ENCODE results near the gene ME1. TPM values are rescaled to one million over a fixed set of nuclear protein-coding genes. Genes with fewer than 3 reads are reported as not detected.
A peak's percentile ranks its signal among the peaks of the same experiment; 100 is the strongest.

The ME1 gene
- total and polyA plus RNA-seq, 9 of the 15 experiments (the other 6 are each of a cell fraction or from before 2014, with no cell fraction given): 3.2 to 10.4 (median 5.5) TPM

DNA sequence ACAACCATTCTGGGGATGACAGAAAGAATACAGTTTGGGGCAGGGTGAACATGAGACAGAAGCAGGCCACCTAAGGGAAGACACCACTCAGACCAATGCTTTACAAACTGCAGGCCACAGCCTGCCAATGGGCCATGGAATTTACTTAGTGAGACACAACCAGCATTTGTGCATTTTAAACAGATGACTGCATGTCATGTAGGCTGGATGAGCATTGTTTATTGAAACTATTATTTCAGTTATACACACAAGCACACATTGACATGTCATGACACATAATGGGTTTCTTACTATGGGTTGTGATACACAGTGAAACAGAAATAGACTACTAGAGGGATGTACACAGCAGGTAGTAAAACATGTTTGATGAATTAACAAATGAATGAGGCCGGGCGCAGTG, 245.8 kb downstream of the ME1 start:
- intact Hi-C loops (cut with micrococcal nuclease): no loop called here
- Histone ChIP-seq H3K4me3 (no peak overlapping the region), H3K27me3 (ENCODE audit: control insufficient read depth in 2 of 2, insufficient read depth in 2 of 2, low read length in 2 of 2) (no peaks in the 10 kb centered on the region), H3K36me3 (ENCODE audit: control insufficient read depth, insufficient read depth, low read length) (peaks cover 85% of the 10 kb centered on the region), H3K79me2 (ENCODE audit: control insufficient read depth, insufficient read depth, low read length) (peaks cover 13% of the 10 kb centered on the region; the same call in 2 of the 3 replicates), H3K9ac (ENCODE audit: insufficient read depth in 1 of 2, low read depth in 2 of 2, low read length in 2 of 2) (no peak overlapping the region), H3K9me3 (replicated peaks; ENCODE audit: control insufficient read depth, insufficient read depth, low read depth, low read length) (no peaks in the 10 kb centered on the region), H3K27ac (ENCODE audit: extremely low read depth, low read depth, low read length) (no peak overlapping the region), H3K9me1 (ENCODE audit: control insufficient read depth, insufficient read depth, low read length) (no peaks in the 10 kb centered on the region), H4K20me1 (replicated peaks; ENCODE audit: control insufficient read depth, insufficient read depth, low read length) (no peaks in the 10 kb centered on the region), H3K4me2 (ENCODE audit: insufficient read depth, low read length) (no peak overlapping the region), H3K4me1 (replicated peaks in 1 of 2; ENCODE audit: control insufficient read depth in 2 of 2, insufficient read depth in 2 of 2, low read length in 2 of 2) (no peaks in the 10 kb centered on the region; a peak in 1 of 5 replicates), H2AFZ (ENCODE audit: low read depth, low read length) (no peak overlapping the region)
- ChIA-PET POLR2A (interaction anchor here (0.8 to 2.7 kb wide), 4 partner anchors 11 to 25 kb away, joined by 3 to 8 read pairs (median 4); no protein-coding TSS in a partner anchor), CTCF (ENCODE audit: low intra/inter-chr PET ratio) (no interaction called here)
- BruUV-seq (replicated peaks): no TSS peak
- no peak for ATAC-seq
- in situ Hi-C loops (cut with MboI): loop anchor here (25.0 kb wide), 1 partner anchor 948 kb away; the partner anchor contains the start of gene IBTK
- TF ChIP-seq POLR2H (tag; IDR thresholded peaks at IDR 0.05; ENCODE audit: low read depth): no peak
- DNase-seq (ENCODE audit: extremely low read depth in 1 of 4, low spot score in 3 of 4): no peak
- FAIRE-seq: no peak
- 100% methylated on average over 2 of the region's 2 CpGs for WGBS (ENCODE audit: insufficient coverage, low coverage, missing lambda C conversion rate)

DNA sequence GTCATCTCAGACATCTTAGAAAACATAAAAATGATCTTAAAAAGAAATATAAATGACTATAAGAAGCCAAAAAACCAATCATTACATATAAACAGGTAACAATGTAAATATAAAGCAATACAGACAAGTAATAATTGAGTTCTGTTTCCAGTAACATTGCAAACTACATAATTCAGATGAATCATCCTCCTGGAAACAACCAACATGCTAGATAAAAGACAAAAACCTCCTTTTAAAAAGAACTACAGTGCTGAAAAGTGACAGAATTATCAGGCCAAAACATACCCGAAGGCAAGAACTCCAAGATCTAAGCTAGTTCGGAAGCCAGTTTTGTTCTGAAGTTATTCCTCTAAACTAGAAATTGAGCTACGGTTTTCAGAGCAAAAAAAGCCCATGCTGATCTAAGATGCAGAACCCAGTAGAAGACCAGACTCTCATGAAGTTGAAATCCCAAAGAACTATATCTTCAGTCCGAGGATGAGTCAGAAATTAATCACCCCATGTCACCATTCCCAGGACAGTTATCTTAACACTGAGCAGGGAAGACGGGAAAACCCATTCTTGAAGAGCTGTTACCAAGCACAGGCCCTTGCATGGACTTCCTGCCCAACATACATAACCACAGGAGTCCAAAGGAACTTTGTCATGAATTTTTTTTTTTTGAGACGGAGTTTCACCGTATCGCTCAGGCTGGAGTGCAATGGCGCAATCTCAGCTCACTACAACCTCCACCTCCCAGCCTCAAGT, 247.6 kb downstream of the ME1 start:
- CTCF ChIA-PET (ENCODE audit: low intra/inter-chr PET ratio): no interaction called here
- FAIRE-seq: no peak
- Histone ChIP-seq H3K9ac (ENCODE audit: insufficient read depth in 1 of 2, low read depth in 2 of 2, low read length in 2 of 2) (no peak overlapping the region), H3K9me3 (replicated peaks; ENCODE audit: control insufficient read depth, insufficient read depth, low read depth, low read length) (no peaks in the 10 kb centered on the region), H3K36me3 (ENCODE audit: control insufficient read depth, insufficient read depth, low read length) (peaks cover 80% of the 10 kb centered on the region), H3K27me3 (ENCODE audit: control insufficient read depth in 2 of 2, insufficient read depth in 2 of 2, low read length in 2 of 2) (no peaks in the 10 kb centered on the region), H3K4me1 (replicated peaks in 1 of 2; ENCODE audit: control insufficient read depth in 2 of 2, insufficient read depth in 2 of 2, low read length in 2 of 2) (no peaks in the 10 kb centered on the region; a peak in 1 of 5 replicates), H4K20me1 (replicated peaks; ENCODE audit: control insufficient read depth, insufficient read depth, low read length) (no peaks in the 10 kb centered on the region), H3K4me3 (no peak overlapping the region), H3K27ac (ENCODE audit: extremely low read depth, low read depth, low read length) (no peak overlapping the region), H3K4me2 (ENCODE audit: insufficient read depth, low read length) (no peak overlapping the region; the same call in 1 of the 2 replicates), H2AFZ (ENCODE audit: low read depth, low read length) (no peak overlapping the region), H3K9me1 (ENCODE audit: control insufficient read depth, insufficient read depth, low read length) (no peaks in the 10 kb centered on the region), H3K79me2 (ENCODE audit: control insufficient read depth, insufficient read depth, low read length) (no peaks in the 10 kb centered on the region)
- POLR2A ChIA-PET: interaction anchor here (0.9 to 2.7 kb wide), 7 partner anchors 9 to 18 kb away, joined by 3 to 8 read pairs (median 4); partner anchors contain the start of genes PGM3 and RWDD2A
- BruUV-seq (replicated peaks): no TSS peak
- in situ Hi-C loops (cut with MboI): loop anchor here (25.0 kb wide), 1 partner anchor 946 kb away; the partner anchor contains the start of gene IBTK
- ATAC-seq: peak; percentile 25; the same call in 1 of the 3 replicates
- no peak for DNase-seq (ENCODE audit: extremely low read depth in 1 of 4, low spot score in 3 of 4)
- intact Hi-C loops (cut with micrococcal nuclease): no loop called here
- WGBS (ENCODE audit: insufficient coverage, low coverage, missing lambda C conversion rate): 58% methylated on average over 9 of the region's 9 CpGs
- TF ChIP-seq FOSL1 (tag; conservative IDR thresholded peaks at IDR 0.05): peak; percentile 92
- TF ChIP-seq NR2C2 (CRISPR knock-in tag; IDR thresholded peaks at IDR 0.05): no peak
- TF ChIP-seq NR2C2 (tag; IDR thresholded peaks at IDR 0.05): no peak
- TF ChIP-seq MECOM (CRISPR knock-in tag; IDR thresholded peaks at IDR 0.05): peak; percentile 59; the same call in 1 of the 2 replicates
- TF ChIP-seq, protein P1, sequence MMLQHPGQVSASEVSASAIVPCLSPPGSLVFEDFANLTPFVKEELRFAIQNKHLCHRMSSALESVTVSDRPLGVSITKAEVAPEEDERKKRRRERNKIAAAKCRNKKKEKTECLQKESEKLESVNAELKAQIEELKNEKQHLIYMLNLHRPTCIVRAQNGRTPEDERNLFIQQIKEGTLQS (IDR thresholded peaks at IDR 0.05): peak; percentile 64
- TF ChIP-seq, protein P1 (CRISPR knock-in tag; conservative IDR thresholded peaks at IDR 0.05): no peak
- TF ChIP-seq, protein P2, sequence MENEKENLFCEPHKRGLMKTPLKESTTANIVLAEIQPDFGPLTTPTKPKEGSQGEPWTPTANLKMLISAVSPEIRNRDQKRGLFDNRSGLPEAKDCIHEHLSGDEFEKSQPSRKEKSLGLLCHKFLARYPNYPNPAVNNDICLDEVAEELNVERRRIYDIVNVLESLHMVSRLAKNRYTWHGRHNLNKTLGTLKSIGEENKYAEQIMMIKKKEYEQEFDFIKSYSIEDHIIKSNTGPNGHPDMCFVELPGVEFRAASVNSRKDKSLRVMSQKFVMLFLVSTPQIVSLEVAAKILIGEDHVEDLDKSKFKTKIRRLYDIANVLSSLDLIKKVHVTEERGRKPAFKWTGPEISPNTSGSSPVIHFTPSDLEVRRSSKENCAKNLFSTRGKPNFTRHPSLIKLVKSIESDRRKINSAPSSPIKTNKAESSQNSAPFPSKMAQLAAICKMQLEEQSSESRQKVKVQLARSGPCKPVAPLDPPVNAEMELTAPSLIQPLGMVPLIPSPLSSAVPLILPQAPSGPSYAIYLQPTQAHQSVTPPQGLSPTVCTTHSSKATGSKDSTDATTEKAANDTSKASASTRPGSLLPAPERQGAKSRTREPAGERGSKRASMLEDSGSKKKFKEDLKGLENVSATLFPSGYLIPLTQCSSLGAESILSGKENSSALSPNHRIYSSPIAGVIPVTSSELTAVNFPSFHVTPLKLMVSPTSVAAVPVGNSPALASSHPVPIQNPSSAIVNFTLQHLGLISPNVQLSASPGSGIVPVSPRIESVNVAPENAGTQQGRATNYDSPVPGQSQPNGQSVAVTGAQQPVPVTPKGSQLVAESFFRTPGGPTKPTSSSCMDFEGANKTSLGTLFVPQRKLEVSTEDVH (IDR thresholded peaks at IDR 0.05; ENCODE audit: low read depth, partially characterized antibody): no peak

Measured in K562 (cell line).